Karpas-422 (cell line): ENCODE data around the gene AOAH. TPM values are rescaled to one million over a fixed set of nuclear protein-coding genes. Genes with fewer than 3 reads are reported as not detected.

Experiments
- DNase-seq: peaks from one replicate; pipeline ENCODE4 v3.0.0-alpha.2; 2015
- H2AFZ ChIP-seq: fragments of 200-600 bp; sonication (generic); 2 replicates; pipeline ENCODE4 v1.6.1; 2014; ENCODE audit warnings: antibody characterized with exemption, low read length, mixed read lengths
- H3K27ac ChIP-seq: fragments of 200-600 bp; sonication (generic); 2 replicates; pipeline ENCODE4 v1.5.1; 2014; ENCODE audit warnings: mild to moderate bottlenecking, low read length, moderate library complexity
- H3K27me3 ChIP-seq: fragments of 200-600 bp; sonication (generic); 2 replicates; pipeline ENCODE4 v1.6.1; 2014; ENCODE audit warnings: low read length, mixed read lengths
- H3K36me3 ChIP-seq: fragments of 200-600 bp; sonication (generic); 2 replicates; pipeline ENCODE4 v1.6.1; 2014; ENCODE audit warnings: low read length, mixed read lengths; ENCODE audit not compliant: insufficient read depth
- H3K4me1 ChIP-seq: fragments of 200-600 bp; sonication (generic); 2 replicates; pipeline ENCODE4 v1.6.1; 2014; ENCODE audit warnings: mild to moderate bottlenecking, low read length, mixed read lengths
- H3K4me2 ChIP-seq: fragments of 200-600 bp; sonication (generic); 2 replicates; pipeline ENCODE4 v1.6.1; 2014; ENCODE audit warnings: low read length, low read depth, mild to moderate bottlenecking; ENCODE audit not compliant: poor library complexity, severe bottlenecking
- H3K4me3 ChIP-seq: fragments of 200-600 bp; sonication (generic); 2 replicates; pipeline ENCODE4 v1.5.1; 2014; ENCODE audit warnings: mild to moderate bottlenecking, antibody characterized with exemption, low read length, mixed read lengths
- H3K79me2 ChIP-seq: fragments of 200-600 bp; sonication (generic); 2 replicates; pipeline ENCODE4 v1.6.1; 2014; ENCODE audit warnings: mild to moderate bottlenecking, low read length, mixed read lengths
- H3K9ac ChIP-seq: fragments of 200-600 bp; sonication (generic); 2 replicates; pipeline ENCODE4 v1.6.0; 2014; ENCODE audit warnings: low read length
- H3K9me2 ChIP-seq: fragments of 200-600 bp; sonication (generic), shearing (Covaris generic); replicated peaks from 2 replicates; pipeline ENCODE4 v1.6.0; 2014; ENCODE audit warnings: mild to moderate bottlenecking, low read length, moderate library complexity; ENCODE audit not compliant: insufficient read depth
- H3K9me3 ChIP-seq: fragments of 300-700, 200-600 bp; sonication (generic); 2 replicates; pipeline ENCODE4 v1.6.1; 2014; ENCODE audit warnings: low read length, mixed read lengths
- H4K20me1 ChIP-seq: fragments of 200-600 bp; sonication (generic); 2 replicates; pipeline ENCODE4 v1.6.1; 2014; ENCODE audit warnings: mild to moderate bottlenecking, antibody characterized with exemption, low read length, low read depth; ENCODE audit not compliant: insufficient read depth
- total RNA-seq: library from RNA; depleted of rRNA; stranded (reverse); fragments of >200 nt; shearing (Covaris generic); gene quantifications from 2 replicates; pipeline ENCODE4 v1.2.3, GENCODE V29; 2014; ENCODE audit warnings: low replicate concordance

Gene AOAH
- total RNA-seq, 1 experiment from 2014 or later, result not detected

DNA sequence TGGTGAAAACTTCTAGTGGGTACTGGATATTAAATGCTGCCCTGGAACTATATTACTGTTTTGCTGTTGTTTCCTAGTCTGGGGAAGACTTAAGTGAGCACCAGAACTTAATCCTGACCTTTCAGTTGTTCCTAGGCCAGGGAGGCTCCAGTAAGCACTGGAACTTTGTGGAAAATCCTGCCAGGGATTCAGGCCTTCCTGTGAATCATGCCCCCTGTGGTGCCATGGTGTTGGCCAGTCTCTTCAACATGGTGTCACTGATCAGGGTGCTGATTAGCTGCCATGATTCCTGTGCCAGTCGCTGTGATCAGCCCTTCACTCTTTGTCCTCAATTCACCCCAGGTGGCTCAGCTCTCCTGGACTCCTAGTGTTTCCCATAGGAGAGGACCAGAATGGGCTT, 8.5 kb upstream of the AOAH start:
- H3K79me2 ChIP-seq, result no peaks in the 10 kb centered on the region
- no peak overlapping the region for H2AFZ ChIP-seq
- H3K9ac ChIP-seq, result no peak overlapping the region
- no peaks in the 10 kb centered on the region for H4K20me1 ChIP-seq
- H3K4me3 ChIP-seq, result no peak overlapping the region
- H3K27me3 ChIP-seq, result 0 out of 2 replicates have a peak, but pooled peaks cover 3% of the 10 kb centered on the region
- H3K9me2 ChIP-seq, result no peaks in the 10 kb centered on the region
- no peak overlapping the region for H3K27ac ChIP-seq
- no peak for DNase-seq
- no peaks in the 10 kb centered on the region for H3K9me3 ChIP-seq
- H3K4me1 ChIP-seq, result peaks cover 9% of the 10 kb centered on the region
- H3K4me2 ChIP-seq, result no peak overlapping the region
- H3K36me3 ChIP-seq, result no peaks in the 10 kb centered on the region

- no peak for DNase-seq
- Histone ChIP-seq H3K4me2 (no peak overlapping the region), H4K20me1 (no peaks in the 10 kb centered on the region), H3K79me2 (no peaks in the 10 kb centered on the region), H3K9me2 (no peaks in the 10 kb centered on the region), H3K4me1 (no peaks in the 10 kb centered on the region), H3K4me3 (no peak overlapping the region), H3K9ac (no peak overlapping the region), H3K36me3 (no peaks in the 10 kb centered on the region), H2AFZ (no peak overlapping the region), H3K27ac (no peak overlapping the region), H3K9me3 (no peaks in the 10 kb centered on the region), H3K27me3 (no peaks in the 10 kb centered on the region)
Observed at GRCh38 chr7:36730046-36730445, 5.8 kb upstream of the AOAH start.

DNA sequence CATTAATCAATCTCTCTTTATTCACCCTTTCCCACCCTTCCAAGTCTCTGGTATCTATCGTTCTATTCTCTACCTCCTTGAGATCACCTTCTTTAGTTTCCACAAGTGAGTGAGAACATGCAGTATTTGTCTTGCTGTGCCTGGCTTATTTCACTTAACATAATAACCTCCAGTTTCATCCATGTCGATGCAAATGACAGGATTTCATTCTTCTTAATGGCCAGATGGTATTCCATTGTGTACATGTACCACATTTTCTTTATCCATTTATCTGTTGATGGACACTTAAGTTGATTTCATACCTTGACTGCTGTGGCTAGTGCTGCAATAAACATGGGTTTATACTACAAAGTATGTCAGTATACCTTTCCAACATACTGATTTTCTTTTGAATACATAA, 3.8 kb upstream of the AOAH start:
- Histone ChIP-seq H3K4me1 (no peaks in the 10 kb centered on the region), H3K79me2 (no peaks in the 10 kb centered on the region), H3K36me3 (no peaks in the 10 kb centered on the region), H3K4me3 (no peak overlapping the region), H3K27me3 (no peaks in the 10 kb centered on the region), H3K9ac (no peak overlapping the region), H3K4me2 (no peak overlapping the region), H3K9me2 (no peaks in the 10 kb centered on the region), H2AFZ (no peak overlapping the region), H3K9me3 (no peaks in the 10 kb centered on the region), H3K27ac (no peak overlapping the region), H4K20me1 (no peaks in the 10 kb centered on the region)
- no peak for DNase-seq

DNA sequence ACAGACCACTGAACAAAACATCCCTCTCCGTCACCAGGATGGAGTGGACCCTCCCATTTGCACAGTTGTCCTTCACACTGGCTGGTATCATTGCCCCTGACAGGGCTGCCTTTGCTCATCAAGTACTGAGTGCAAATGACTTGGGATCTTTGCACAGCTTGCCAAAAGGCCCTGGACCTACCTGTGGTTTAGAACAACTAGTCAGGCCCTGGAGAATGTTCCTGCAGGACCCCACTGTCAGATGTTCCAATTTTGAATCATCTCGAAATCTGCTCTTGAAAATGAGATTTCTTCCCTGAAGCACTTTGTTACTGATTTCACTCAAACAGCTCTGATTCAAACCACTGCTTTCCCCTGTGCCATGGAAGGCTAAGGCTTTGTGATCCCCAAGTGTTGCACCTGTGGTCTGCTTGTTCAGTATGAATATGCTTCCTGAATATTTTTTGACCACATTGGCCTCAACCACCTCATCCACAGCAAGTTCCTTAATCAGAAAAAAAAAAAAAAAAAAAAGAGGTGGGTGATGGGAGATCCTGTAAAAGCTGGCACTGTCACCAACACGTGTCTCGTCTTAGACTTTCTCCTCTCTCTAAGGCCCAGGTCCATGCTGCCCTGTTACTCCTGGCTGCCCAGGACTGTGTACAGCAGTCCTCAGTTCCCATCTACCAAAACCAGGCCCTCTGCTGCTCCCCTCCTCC, 2.7 kb upstream of the AOAH start:
- no peak for DNase-seq
- no peak overlapping the region for H3K4me2 ChIP-seq
- no peak overlapping the region for H2AFZ ChIP-seq
- H3K79me2 ChIP-seq, result no peaks in the 10 kb centered on the region
- no peaks in the 10 kb centered on the region for H4K20me1 ChIP-seq
- H3K4me3 ChIP-seq, result no peak overlapping the region
- H3K9me2 ChIP-seq, result no peaks in the 10 kb centered on the region
- H3K9ac ChIP-seq, result no peak overlapping the region
- H3K9me3 ChIP-seq, result no peaks in the 10 kb centered on the region
- H3K27ac ChIP-seq, result no peak overlapping the region
- H3K36me3 ChIP-seq, result no peaks in the 10 kb centered on the region
- H3K4me1 ChIP-seq, result no peaks in the 10 kb centered on the region
- H3K27me3 ChIP-seq, result no peaks in the 10 kb centered on the region

DNA sequence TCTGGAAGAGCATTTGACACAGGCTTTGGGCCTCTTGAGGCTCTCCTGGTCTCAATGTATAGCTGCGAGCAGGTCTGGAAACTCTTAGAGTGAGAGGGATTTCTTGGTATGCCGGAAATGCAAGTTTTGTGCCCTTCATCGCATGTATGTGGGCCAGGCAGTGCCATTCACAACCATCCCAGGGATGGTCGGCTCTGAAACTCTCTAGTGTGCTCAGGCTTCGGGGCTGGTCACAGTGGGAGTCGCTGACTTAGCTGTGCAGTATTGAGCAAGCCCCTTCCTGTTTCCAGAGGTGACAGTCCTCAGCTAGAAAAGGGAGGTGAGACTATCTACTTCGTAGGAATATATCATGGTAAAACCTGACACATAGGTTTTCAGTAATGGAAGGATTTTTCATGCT, 2.0 kb upstream of the AOAH start:
- Histone ChIP-seq H3K9me3 (no peaks in the 10 kb centered on the region), H3K9me2 (no peaks in the 10 kb centered on the region), H3K79me2 (no peaks in the 10 kb centered on the region), H3K36me3 (no peaks in the 10 kb centered on the region), H3K9ac (no peak overlapping the region), H2AFZ (no peak overlapping the region), H3K4me1 (no peaks in the 10 kb centered on the region), H3K27ac (no peak overlapping the region), H3K4me2 (no peak overlapping the region), H3K4me3 (no peak overlapping the region), H4K20me1 (no peaks in the 10 kb centered on the region), H3K27me3 (no peaks in the 10 kb centered on the region)
- no peak for DNase-seq

GRCh38 chr7:36724996-36725395, 702 bp upstream of the AOAH start:
- no peaks in the 10 kb centered on the region for H4K20me1 ChIP-seq
- H3K9me2 ChIP-seq, result no peaks in the 10 kb centered on the region
- DNase-seq, result no peak
- H3K4me3 ChIP-seq, result no peak overlapping the region
- no peaks in the 10 kb centered on the region for H3K9me3 ChIP-seq
- H3K27me3 ChIP-seq, result no peaks in the 10 kb centered on the region
- H3K9ac ChIP-seq, result no peak overlapping the region
- no peaks in the 10 kb centered on the region for H3K36me3 ChIP-seq
- no peak overlapping the region for H3K27ac ChIP-seq
- H3K4me2 ChIP-seq, result no peak overlapping the region
- H2AFZ ChIP-seq, result no peak overlapping the region
- H3K4me1 ChIP-seq, result no peaks in the 10 kb centered on the region
- no peaks in the 10 kb centered on the region for H3K79me2 ChIP-seq

DNA sequence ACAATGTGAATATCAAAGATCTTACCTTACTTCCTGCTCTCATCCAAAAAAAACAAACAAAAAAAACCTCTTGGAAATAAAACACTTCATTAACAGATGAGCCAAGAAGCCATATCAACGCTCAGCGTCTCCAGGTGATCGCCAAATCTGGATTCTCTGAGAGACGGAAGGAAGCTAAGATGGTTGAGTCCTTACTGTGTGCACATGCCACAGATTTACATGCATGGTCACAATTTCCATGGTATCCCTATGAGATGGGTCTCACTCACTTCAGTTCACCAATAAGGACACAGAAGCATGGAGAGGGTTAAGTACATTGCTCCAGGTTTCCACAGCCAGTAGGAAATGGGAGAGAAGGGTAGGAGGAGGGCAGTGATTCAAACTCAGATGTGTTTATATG, 1.0 kb downstream of the AOAH start:
- H3K9ac ChIP-seq, result no peak overlapping the region
- no peak overlapping the region for H3K4me3 ChIP-seq
- no peak overlapping the region for H3K27ac ChIP-seq
- no peaks in the 10 kb centered on the region for H3K9me3 ChIP-seq
- H4K20me1 ChIP-seq, result no peaks in the 10 kb centered on the region
- no peaks in the 10 kb centered on the region for H3K27me3 ChIP-seq
- H3K79me2 ChIP-seq, result no peaks in the 10 kb centered on the region
- no peaks in the 10 kb centered on the region for H3K36me3 ChIP-seq
- H3K4me2 ChIP-seq, result no peak overlapping the region
- no peak for DNase-seq
- H2AFZ ChIP-seq, result no peak overlapping the region
- no peaks in the 10 kb centered on the region for H3K4me1 ChIP-seq
- H3K9me2 ChIP-seq, result no peaks in the 10 kb centered on the region

GRCh38 chr7:36719083-36719632, 5.1 kb downstream of the AOAH start:
- H3K4me3 ChIP-seq, result no peak overlapping the region
- no peaks in the 10 kb centered on the region for H3K27me3 ChIP-seq
- no peak overlapping the region for H3K4me2 ChIP-seq
- no peaks in the 10 kb centered on the region for H3K9me2 ChIP-seq
- H3K36me3 ChIP-seq, result no peaks in the 10 kb centered on the region
- H3K9ac ChIP-seq, result no peak overlapping the region
- no peak for DNase-seq
- no peak overlapping the region for H2AFZ ChIP-seq
- no peak overlapping the region for H3K27ac ChIP-seq
- H3K4me1 ChIP-seq, result no peaks in the 10 kb centered on the region
- H3K79me2 ChIP-seq, result no peaks in the 10 kb centered on the region
- no peaks in the 10 kb centered on the region for H4K20me1 ChIP-seq
- H3K9me3 ChIP-seq, result no peaks in the 10 kb centered on the region
